Loucy (cell line): ENCODE measurements around the gene SSTR5.

Experiments used
- EZH2phosphoT487 ChIP-seq: fragments of 200-600 bp; IDR thresholded peaks from 2 replicates; pipeline ENCODE4 v1.6.1; 2018; ENCODE audit warnings: antibody characterized with exemption, mild to moderate bottlenecking, moderate library complexity, borderline replicate concordance
- TF ChIP-seq, protein P1 (sequence below): fragments of 200-600 bp; sonication (generic); conservative IDR thresholded peaks from 2 replicates; pipeline ENCODE4 v1.5.1; 2014; ENCODE audit warnings: mild to moderate bottlenecking, antibody characterized with exemption, low read length

DNA sequence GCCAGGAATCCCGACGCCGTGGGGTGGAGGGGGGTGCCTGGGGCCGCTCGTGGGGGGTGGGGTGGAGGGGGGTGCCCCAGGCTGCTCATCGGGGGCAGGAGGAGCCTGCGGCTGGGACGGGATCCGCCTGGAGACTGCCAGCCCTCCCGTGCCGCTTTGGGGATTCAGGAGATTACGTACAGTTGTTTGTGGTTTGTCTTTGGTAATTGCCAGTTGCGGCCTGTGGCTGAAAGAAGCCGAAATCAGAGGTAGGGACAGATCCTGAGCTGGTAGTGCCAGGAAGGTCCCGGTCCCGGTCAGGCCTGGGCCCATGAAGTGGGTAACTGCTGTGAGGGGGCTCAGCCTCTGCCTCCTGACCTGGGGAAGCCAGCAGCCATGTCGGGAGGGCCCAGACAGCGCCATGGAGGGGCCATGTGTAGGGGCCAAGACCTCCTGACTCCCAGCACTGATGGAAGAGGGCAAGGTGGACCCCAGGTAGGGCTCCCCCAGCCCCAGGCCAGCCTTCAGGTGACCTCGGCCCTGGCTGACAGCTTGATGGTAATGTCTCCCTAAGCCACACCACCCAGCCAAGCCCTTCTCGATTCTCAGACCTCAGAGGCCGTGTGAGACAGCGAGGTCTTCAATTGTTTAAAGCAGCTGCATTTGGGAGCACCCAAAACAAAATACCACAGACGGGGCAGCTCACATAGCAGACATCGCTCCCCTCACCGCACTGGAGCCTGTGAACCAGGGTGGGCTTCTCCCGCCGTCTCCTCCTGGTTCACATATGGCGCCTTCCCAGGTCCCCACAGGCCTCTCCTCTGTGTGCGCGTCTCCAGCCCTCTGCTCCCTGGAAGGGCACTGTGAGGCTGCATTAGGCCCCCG, 34.9 kb upstream of the SSTR5 start:
- TF ChIP-seq, protein P1, sequence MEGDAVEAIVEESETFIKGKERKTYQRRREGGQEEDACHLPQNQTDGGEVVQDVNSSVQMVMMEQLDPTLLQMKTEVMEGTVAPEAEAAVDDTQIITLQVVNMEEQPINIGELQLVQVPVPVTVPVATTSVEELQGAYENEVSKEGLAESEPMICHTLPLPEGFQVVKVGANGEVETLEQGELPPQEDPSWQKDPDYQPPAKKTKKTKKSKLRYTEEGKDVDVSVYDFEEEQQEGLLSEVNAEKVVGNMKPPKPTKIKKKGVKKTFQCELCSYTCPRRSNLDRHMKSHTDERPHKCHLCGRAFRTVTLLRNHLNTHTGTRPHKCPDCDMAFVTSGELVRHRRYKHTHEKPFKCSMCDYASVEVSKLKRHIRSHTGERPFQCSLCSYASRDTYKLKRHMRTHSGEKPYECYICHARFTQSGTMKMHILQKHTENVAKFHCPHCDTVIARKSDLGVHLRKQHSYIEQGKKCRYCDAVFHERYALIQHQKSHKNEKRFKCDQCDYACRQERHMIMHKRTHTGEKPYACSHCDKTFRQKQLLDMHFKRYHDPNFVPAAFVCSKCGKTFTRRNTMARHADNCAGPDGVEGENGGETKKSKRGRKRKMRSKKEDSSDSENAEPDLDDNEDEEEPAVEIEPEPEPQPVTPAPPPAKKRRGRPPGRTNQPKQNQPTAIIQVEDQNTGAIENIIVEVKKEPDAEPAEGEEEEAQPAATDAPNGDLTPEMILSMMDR, result no peak
- TF ChIP-seq EZH2phosphoT487, result no peak
